DND-41 (cell line): Measurements from ENCODE around the gene TCHH.

ENCODE experiments used
- ATAC-seq: fragments of 200-7000 bp; cut with Tn5 transposase; 3 replicates; pipeline ENCODE4 v1.9.1; 2021; ENCODE audit warnings: low read depth; ENCODE audit not compliant: insufficient read depth
- DNase-seq: peaks from one replicate; pipeline ENCODE4 v3.0.0-alpha.2; 2020
- H2AFZ ChIP-seq: 2 replicates; pipeline ENCODE4 v1.6.0; 2012; ENCODE audit warnings: low read depth, low read length
- H3K27ac ChIP-seq: 2 replicates; pipeline ENCODE4 v1.5.1; 2012; ENCODE audit warnings: low read length, inconsistent platforms
- H3K27me3 ChIP-seq: fragments of 200-600 bp; sonication (generic); 2 replicates; pipeline ENCODE4 v1.6.0; 2012; ENCODE audit warnings: low read length, mild to moderate bottlenecking, inconsistent platforms; ENCODE audit not compliant: insufficient read depth, poor library complexity
- H3K36me3 ChIP-seq: 2 replicates; pipeline ENCODE4 v1.5.1; 2012; ENCODE audit warnings: low read length, inconsistent platforms; ENCODE audit not compliant: insufficient read depth
- H3K4me1 ChIP-seq: 2 replicates; pipeline ENCODE4 v1.5.1; 2012; ENCODE audit warnings: mild to moderate bottlenecking, low read length; ENCODE audit not compliant: insufficient read depth
- H3K4me2 ChIP-seq: 2 replicates; pipeline ENCODE4 v1.6.0; 2012; ENCODE audit warnings: mild to moderate bottlenecking, moderate library complexity, low read length, inconsistent platforms; ENCODE audit not compliant: insufficient read depth
- H3K4me3 ChIP-seq, 2 experiments: fragments of 200-600 bp in 1 of 2; shearing (Covaris generic) in 1 of 2; 2 replicates each; pipeline ENCODE4 v1.5.1; 2012 to 2016; ENCODE audit warnings: inconsistent platforms in 2 of 2, low read length in 2 of 2, mild to moderate bottlenecking in 2 of 2, low read depth in 1 of 2, moderate library complexity in 1 of 2
- H3K79me2 ChIP-seq: 2 replicates; pipeline ENCODE4 v1.6.0; 2012; ENCODE audit warnings: low read length, inconsistent platforms; ENCODE audit not compliant: insufficient read depth
- H3K9ac ChIP-seq: 2 replicates; pipeline ENCODE4 v1.6.0; 2012; ENCODE audit warnings: low read depth, mild to moderate bottlenecking, inconsistent platforms, low read length, moderate library complexity
- H3K9me3 ChIP-seq: 2 replicates; pipeline ENCODE4 v1.5.1; 2012; ENCODE audit warnings: low read length, moderate library complexity, mild to moderate bottlenecking, inconsistent platforms; ENCODE audit not compliant: insufficient read depth, severe bottlenecking
- H4K20me1 ChIP-seq: 2 replicates; pipeline ENCODE4 v1.6.0; 2012; ENCODE audit warnings: low read length; ENCODE audit not compliant: insufficient read depth
- CTCF ChIP-seq: IDR thresholded peaks from 2 replicates; pipeline ENCODE4 v1.5.1; 2012; ENCODE audit warnings: borderline replicate concordance, low read length, moderate library complexity, mild to moderate bottlenecking; ENCODE audit not compliant: poor library complexity, severe bottlenecking; ENCODE audit errors: extremely low read depth
- EZH2 ChIP-seq: IDR thresholded peaks from 3 replicates; pipeline ENCODE4 v1.6.1; 2012; ENCODE audit warnings: borderline replicate concordance, low read depth, mild to moderate bottlenecking, moderate library complexity, low read length, inconsistent platforms; ENCODE audit not compliant: severe bottlenecking

Gene TCHH

GRCh38 chr1:152143150-152143887 is 28.1 kb upstream of the TCHH start:
- Histone ChIP-seq H4K20me1 (no peaks in the 10 kb centered on the region), H3K4me2 (no peak overlapping the region), H3K79me2 (no peaks in the 10 kb centered on the region), H3K27me3 (peaks cover 4% of the 10 kb centered on the region), H3K27ac (no peak overlapping the region), H2AFZ (no peak overlapping the region), H3K4me3 (no peak overlapping the region), H3K9me3 (peaks cover 10% of the 10 kb centered on the region), H3K9ac (no peak overlapping the region), H3K4me1 (no peaks in the 10 kb centered on the region), H3K36me3 (no peaks in the 10 kb centered on the region)
- no peak for DNase-seq
- ATAC-seq: no peak
- TF ChIP-seq EZH2: no peak
- TF ChIP-seq CTCF: no peak

GRCh38 chr1:152141971-152142584 is 26.8 kb upstream of the TCHH start:
- Histone ChIP-seq H3K27ac (no peak overlapping the region), H3K9ac (no peak overlapping the region), H3K4me2 (no peak overlapping the region), H3K27me3 (peaks cover 7% of the 10 kb centered on the region), H3K4me3 (no peak overlapping the region), H3K9me3 (no peaks in the 10 kb centered on the region), H3K36me3 (no peaks in the 10 kb centered on the region), H3K4me1 (no peaks in the 10 kb centered on the region), H4K20me1 (no peaks in the 10 kb centered on the region), H2AFZ (no peak overlapping the region), H3K79me2 (no peaks in the 10 kb centered on the region)
- TF ChIP-seq CTCF (peak; percentile 74), EZH2 (no peak)
- peak; percentile 21 for DNase-seq
- ATAC-seq: no peak

GRCh38 chr1:152137215-152137614 is 22.0 kb upstream of the TCHH start:
- H4K20me1 ChIP-seq: no peaks in the 10 kb centered on the region
- no peak overlapping the region for H3K9ac ChIP-seq
- H3K27ac ChIP-seq: no peak overlapping the region
- H3K4me3 ChIP-seq: no peak overlapping the region
- DNase-seq (no peak), ATAC-seq (no peak)
- no peak overlapping the region for H3K4me2 ChIP-seq
- peaks cover 13% of the 10 kb centered on the region for H3K27me3 ChIP-seq
- no peaks in the 10 kb centered on the region for H3K79me2 ChIP-seq
- H2AFZ ChIP-seq: no peak overlapping the region
- no peaks in the 10 kb centered on the region for H3K36me3 ChIP-seq
- H3K9me3 ChIP-seq: no peaks in the 10 kb centered on the region
- no peaks in the 10 kb centered on the region for H3K4me1 ChIP-seq
- TF ChIP-seq EZH2 (no peak), CTCF (no peak)
